Measurements from ENCODE around the gene C14orf119.

C14orf119 gene

GRCh38 chr14:23129759-23130316 lies 34.5 kb downstream of the C14orf119 start:
- H3K4me1 ChIP-seq (ENCODE audit: control insufficient read depth, low read length) = peaks cover 13% of the 10 kb centered on the region
- peaks cover 7% of the 10 kb centered on the region for H3K27me3 ChIP-seq (ENCODE audit: control insufficient read depth, low read length)
- no peak overlapping the region for H3K4me3 ChIP-seq (ENCODE audit: low read length)
- no peaks in the 10 kb centered on the region for H3K36me3 ChIP-seq (ENCODE audit: control insufficient read depth, low read length)
- H3K9me3 ChIP-seq (ENCODE audit: control insufficient read depth, insufficient read depth, low read length) = no peaks in the 10 kb centered on the region
- no peak overlapping the region for H3K4me2 ChIP-seq (ENCODE audit: low read length)
- no peaks in the 10 kb centered on the region for H3K79me2 ChIP-seq (ENCODE audit: control insufficient read depth, low read length)
- no peaks in the 10 kb centered on the region for H3K9me2 ChIP-seq (replicated peaks; ENCODE audit: control insufficient read depth, low read length)
- no peaks in the 10 kb centered on the region for H4K20me1 ChIP-seq (ENCODE audit: control insufficient read depth, insufficient read depth, low read depth, low read length)
- H3F3A ChIP-seq (ENCODE audit: control insufficient read depth, insufficient read depth) = no peaks in the 10 kb centered on the region
- H3K27ac ChIP-seq (ENCODE audit: low read depth, low read length) = no peak overlapping the region
- TF ChIP-seq EZH2phosphoT487 (IDR thresholded peaks at IDR 0.05; ENCODE audit: borderline replicate concordance, low read length) (no peak), CTCF (IDR thresholded peaks at IDR 0.05; ENCODE audit: low read depth, low read length, poor library complexity, severe bottlenecking) (no peak)

GRCh38 chr14:23130871-23131270 lies 35.6 kb downstream of the C14orf119 start:
- Histone ChIP-seq H3K4me2 (ENCODE audit: low read length) (no peak overlapping the region), H4K20me1 (ENCODE audit: control insufficient read depth, insufficient read depth, low read depth, low read length) (no peaks in the 10 kb centered on the region), H3K9me3 (ENCODE audit: control insufficient read depth, insufficient read depth, low read length) (no peaks in the 10 kb centered on the region), H3K4me1 (ENCODE audit: control insufficient read depth, low read length) (peaks cover 13% of the 10 kb centered on the region), H3K79me2 (ENCODE audit: control insufficient read depth, low read length) (no peaks in the 10 kb centered on the region), H3F3A (ENCODE audit: control insufficient read depth, insufficient read depth) (no peaks in the 10 kb centered on the region), H3K4me3 (ENCODE audit: low read length) (no peak overlapping the region), H3K27ac (ENCODE audit: low read depth, low read length) (no peak overlapping the region), H3K9me2 (replicated peaks; ENCODE audit: control insufficient read depth, low read length) (no peaks in the 10 kb centered on the region), H3K27me3 (ENCODE audit: control insufficient read depth, low read length) (peaks cover 7% of the 10 kb centered on the region), H3K36me3 (ENCODE audit: control insufficient read depth, low read length) (no peaks in the 10 kb centered on the region)
- TF ChIP-seq EZH2phosphoT487 (IDR thresholded peaks at IDR 0.05; ENCODE audit: borderline replicate concordance, low read length) (no peak), CTCF (IDR thresholded peaks at IDR 0.05; ENCODE audit: low read depth, low read length, poor library complexity, severe bottlenecking) (no peak)

DNA sequence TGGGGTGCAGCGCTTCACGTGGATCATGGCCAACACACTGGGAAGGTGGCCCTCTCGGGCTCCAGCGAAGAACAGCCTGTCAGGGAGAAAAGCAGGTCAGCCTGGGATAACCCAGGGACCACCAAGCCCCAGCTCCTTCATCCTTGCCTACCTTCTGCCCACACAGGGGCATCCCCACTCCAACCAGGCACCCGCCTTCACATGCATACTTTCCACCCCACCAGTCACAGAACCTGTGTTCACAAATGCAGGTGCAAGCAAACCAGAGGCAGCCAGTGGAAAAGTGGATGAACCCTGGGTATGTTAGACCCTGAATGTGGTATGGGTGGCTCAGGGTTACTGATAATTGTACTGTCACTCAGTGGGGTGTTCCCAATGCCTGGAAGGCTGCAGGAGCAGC lies 36.2 kb downstream of the C14orf119 start:
- no peaks in the 10 kb centered on the region for H3K79me2 ChIP-seq (ENCODE audit: control insufficient read depth, low read length)
- no peaks in the 10 kb centered on the region for H3K9me3 ChIP-seq (ENCODE audit: control insufficient read depth, insufficient read depth, low read length)
- peaks cover 13% of the 10 kb centered on the region for H3K4me1 ChIP-seq (ENCODE audit: control insufficient read depth, low read length)
- no peaks in the 10 kb centered on the region for H4K20me1 ChIP-seq (ENCODE audit: control insufficient read depth, insufficient read depth, low read depth, low read length)
- TF ChIP-seq CTCF (IDR thresholded peaks at IDR 0.05; ENCODE audit: low read depth, low read length, poor library complexity, severe bottlenecking) (no peak), EZH2phosphoT487 (IDR thresholded peaks at IDR 0.05; ENCODE audit: borderline replicate concordance, low read length) (no peak)
- no peak overlapping the region for H3K27ac ChIP-seq (ENCODE audit: low read depth, low read length)
- peaks cover 7% of the 10 kb centered on the region for H3K27me3 ChIP-seq (ENCODE audit: control insufficient read depth, low read length)
- no peak overlapping the region for H3K4me3 ChIP-seq (ENCODE audit: low read length)
- H3F3A ChIP-seq (ENCODE audit: control insufficient read depth, insufficient read depth) = no peaks in the 10 kb centered on the region
- H3K36me3 ChIP-seq (ENCODE audit: control insufficient read depth, low read length) = no peaks in the 10 kb centered on the region
- no peak overlapping the region for H3K4me2 ChIP-seq (ENCODE audit: low read length)
- no peaks in the 10 kb centered on the region for H3K9me2 ChIP-seq (replicated peaks; ENCODE audit: control insufficient read depth, low read length)
